Neural cell (in vitro differentiated cells): Measurements from ENCODE around the gene CPLANE1. TPM values are rescaled to one million over a fixed set of nuclear protein-coding genes. Genes with fewer than 3 reads are reported as not detected.

Experiments used
- H2AFZ ChIP-seq: fragments of 200-600, 300-800 bp; sonication (generic), shearing (Covaris generic); 2 replicates; pipeline ENCODE4 v1.6.0; 2014; ENCODE audit warnings: low read depth, mild to moderate bottlenecking, antibody characterized with exemption, low read length, moderate library complexity
- H3F3A ChIP-seq: fragments of 200-600 bp; shearing (Covaris generic); 2 replicates; pipeline ENCODE4 v1.6.1; 2016; ENCODE audit warnings: mild to moderate bottlenecking, moderate library complexity, mixed read lengths, antibody characterized with exemption, low read length; ENCODE audit not compliant: insufficient read depth, poor library complexity, severe bottlenecking
- H3K27ac ChIP-seq: fragments of 200-600, 300-800 bp; sonication (generic), shearing (Covaris generic); 2 replicates; pipeline ENCODE4 v1.5.1; 2014; ENCODE audit warnings: mild to moderate bottlenecking, low read length, moderate library complexity
- H3K27me3 ChIP-seq: fragments of 300-800, 200-600 bp; sonication (generic), shearing (Covaris generic); 2 replicates; pipeline ENCODE4 v1.6.0; 2014; ENCODE audit warnings: mild to moderate bottlenecking, low read depth, low read length, moderate library complexity; ENCODE audit not compliant: insufficient read depth
- H3K36me3 ChIP-seq: fragments of 300-800, 200-600 bp; sonication (generic), shearing (Covaris generic); 2 replicates; pipeline ENCODE4 v1.5.1; 2014; ENCODE audit warnings: mild to moderate bottlenecking, antibody characterized with exemption, low read length, moderate library complexity; ENCODE audit not compliant: insufficient read depth
- H3K4me2 ChIP-seq: fragments of 300-800, 200-600 bp; sonication (generic), shearing (Covaris generic); 2 replicates; pipeline ENCODE4 v1.6.0; 2014; ENCODE audit warnings: mild to moderate bottlenecking, low read length
- H3K4me3 ChIP-seq: fragments of 300-800, 200-600 bp; sonication (generic), shearing (Covaris generic); 2 replicates; pipeline ENCODE4 v1.5.1; 2014; ENCODE audit warnings: mild to moderate bottlenecking, low read length, moderate library complexity
- H3K79me2 ChIP-seq: fragments of 200-600 bp; shearing (Covaris generic); replicated peaks from 2 replicates; pipeline ENCODE4 v1.6.0; 2014; ENCODE audit warnings: mild to moderate bottlenecking, low read length, moderate library complexity; ENCODE audit not compliant: insufficient read depth
- H3K9ac ChIP-seq: fragments of 300-800, 200-600 bp; sonication (generic), shearing (Covaris generic); 2 replicates; pipeline ENCODE4 v1.6.1; 2016; ENCODE audit warnings: mild to moderate bottlenecking, low read length, mixed read lengths
- H3K9me2 ChIP-seq: fragments of 200-600 bp; shearing (Covaris generic); 2 replicates; pipeline ENCODE4 v1.6.1; 2016; ENCODE audit warnings: mild to moderate bottlenecking, low read length, mixed read lengths; ENCODE audit not compliant: insufficient read depth
- H3K9me3 ChIP-seq: fragments of 200-600, 300-800 bp; sonication (generic), shearing (Covaris generic); 2 replicates; pipeline ENCODE4 v1.6.1; 2016; ENCODE audit warnings: mild to moderate bottlenecking, mixed run types, low read length, moderate library complexity, mixed read lengths
- H4K20me1 ChIP-seq: fragments of 200-600 bp; shearing (Covaris generic); 2 replicates; pipeline ENCODE4 v1.6.1; 2016; ENCODE audit warnings: mild to moderate bottlenecking, mixed run types; ENCODE audit not compliant: insufficient read depth
- CTCF ChIP-seq: fragments of 450-650 bp; IDR thresholded peaks from 2 replicates; pipeline ENCODE4 v1.5.1; 2014; ENCODE audit warnings: antibody characterized with exemption, mild to moderate bottlenecking, moderate library complexity; ENCODE audit not compliant: poor library complexity, severe bottlenecking
- EP300 ChIP-seq: fragments of 450-650 bp; conservative IDR thresholded peaks from 2 replicates; pipeline ENCODE4 v1.6.1; 2014; ENCODE audit warnings: antibody characterized with exemption, mild to moderate bottlenecking, moderate library complexity; ENCODE audit not compliant: poor library complexity, severe bottlenecking
- EZH2 ChIP-seq: fragments of 200-600, 300-800 bp; shearing (Covaris generic), sonication (generic); IDR thresholded peaks from 2 replicates; pipeline ENCODE4 v1.6.1; 2014; ENCODE audit warnings: antibody characterized with exemption, low read length, borderline replicate concordance, mild to moderate bottlenecking; ENCODE audit not compliant: insufficient read depth, poor library complexity, severe bottlenecking
- MXI1 ChIP-seq: fragments of 450-650 bp; conservative IDR thresholded peaks from 2 replicates; pipeline ENCODE4 v1.6.1; 2014; ENCODE audit warnings: antibody characterized with exemption, mild to moderate bottlenecking; ENCODE audit not compliant: poor library complexity, severe bottlenecking
- POLR2AphosphoS5 ChIP-seq: IDR thresholded peaks from 2 replicates; pipeline ENCODE4 v1.6.1; 2012
- RAD21 ChIP-seq: fragments of 450-650 bp; conservative IDR thresholded peaks from 2 replicates; pipeline ENCODE4 v1.6.1; 2014; ENCODE audit warnings: antibody characterized with exemption, mild to moderate bottlenecking, moderate library complexity
- REST ChIP-seq: IDR thresholded peaks from 2 replicates; pipeline ENCODE4 v1.6.1; 2012; ENCODE audit warnings: borderline replicate concordance
- SMC3 ChIP-seq: fragments of 450-650 bp; conservative IDR thresholded peaks from 2 replicates; pipeline ENCODE4 v1.6.1; 2014; ENCODE audit warnings: antibody characterized with exemption, mild to moderate bottlenecking, moderate library complexity; ENCODE audit not compliant: poor library complexity
- TAF1 ChIP-seq: IDR thresholded peaks from 2 replicates; pipeline ENCODE4 v1.6.1; 2012; ENCODE audit warnings: low read depth
- polyA plus RNA-seq: library from polyadenylated mRNA; depleted of rRNA; stranded (reverse); fragments of >200 nt; gene quantifications from 2 replicates; pipeline ENCODE4 v1.2.3, GENCODE V29; 2014

Gene CPLANE1
- polyA plus RNA-seq, 1 donor from 2014 or later, result 26.0 TPM

- no peaks in the 10 kb centered on the region for H3K9me2 ChIP-seq
- H3K36me3 ChIP-seq, result no peaks in the 10 kb centered on the region
- no peak overlapping the region for H3K4me2 ChIP-seq
- no peak overlapping the region for H3K9ac ChIP-seq
- H3K27me3 ChIP-seq, result no peaks in the 10 kb centered on the region
- H2AFZ ChIP-seq, result no peak overlapping the region
- H4K20me1 ChIP-seq, result no peaks in the 10 kb centered on the region
- no peaks in the 10 kb centered on the region for H3K79me2 ChIP-seq
- no peak for TF ChIP-seq TAF1
- no peak for TF ChIP-seq REST
- no peak for TF ChIP-seq EZH2
- no peak for TF ChIP-seq CTCF
- no peak for TF ChIP-seq POLR2AphosphoS5
- no peak for TF ChIP-seq EP300
- H3F3A ChIP-seq, result no peaks in the 10 kb centered on the region
- H3K27ac ChIP-seq, result no peak overlapping the region
- no peaks in the 10 kb centered on the region for H3K9me3 ChIP-seq
- H3K4me3 ChIP-seq, result no peak overlapping the region
Measured at GRCh38 chr5:37121027-37121426, 128.1 kb downstream of the CPLANE1 start.

- no peak overlapping the region for H3K4me2 ChIP-seq
- no peak overlapping the region for H2AFZ ChIP-seq
- H4K20me1 ChIP-seq, result no peaks in the 10 kb centered on the region
- no peaks in the 10 kb centered on the region for H3F3A ChIP-seq
- H3K27me3 ChIP-seq, result no peaks in the 10 kb centered on the region
- H3K4me3 ChIP-seq, result no peak overlapping the region
- no peak overlapping the region for H3K27ac ChIP-seq
- H3K36me3 ChIP-seq, result no peaks in the 10 kb centered on the region
- TF ChIP-seq EP300 (no peak), EZH2 (no peak), MXI1 (no peak), CTCF (no peak), TAF1 (no peak), SMC3 (no peak), POLR2AphosphoS5 (no peak), REST (no peak), RAD21 (no peak)
- H3K79me2 ChIP-seq, result no peaks in the 10 kb centered on the region
- H3K9ac ChIP-seq, result no peak overlapping the region
- no peaks in the 10 kb centered on the region for H3K9me2 ChIP-seq
- H3K9me3 ChIP-seq, result no peaks in the 10 kb centered on the region
Measured at GRCh38 chr5:37120270-37120669, 128.9 kb downstream of the CPLANE1 start.
